C1 segment of cervical spinal cord (tissue), 14 donors: ENCODE results near the gene TMEM207.

ENCODE experiments used
- DNase-seq, 14 donors: peaks; one replicate each; lab custom pipeline; 2025; lab: John Stamatoyannopoulos, UW

The TMEM207 gene

DNA sequence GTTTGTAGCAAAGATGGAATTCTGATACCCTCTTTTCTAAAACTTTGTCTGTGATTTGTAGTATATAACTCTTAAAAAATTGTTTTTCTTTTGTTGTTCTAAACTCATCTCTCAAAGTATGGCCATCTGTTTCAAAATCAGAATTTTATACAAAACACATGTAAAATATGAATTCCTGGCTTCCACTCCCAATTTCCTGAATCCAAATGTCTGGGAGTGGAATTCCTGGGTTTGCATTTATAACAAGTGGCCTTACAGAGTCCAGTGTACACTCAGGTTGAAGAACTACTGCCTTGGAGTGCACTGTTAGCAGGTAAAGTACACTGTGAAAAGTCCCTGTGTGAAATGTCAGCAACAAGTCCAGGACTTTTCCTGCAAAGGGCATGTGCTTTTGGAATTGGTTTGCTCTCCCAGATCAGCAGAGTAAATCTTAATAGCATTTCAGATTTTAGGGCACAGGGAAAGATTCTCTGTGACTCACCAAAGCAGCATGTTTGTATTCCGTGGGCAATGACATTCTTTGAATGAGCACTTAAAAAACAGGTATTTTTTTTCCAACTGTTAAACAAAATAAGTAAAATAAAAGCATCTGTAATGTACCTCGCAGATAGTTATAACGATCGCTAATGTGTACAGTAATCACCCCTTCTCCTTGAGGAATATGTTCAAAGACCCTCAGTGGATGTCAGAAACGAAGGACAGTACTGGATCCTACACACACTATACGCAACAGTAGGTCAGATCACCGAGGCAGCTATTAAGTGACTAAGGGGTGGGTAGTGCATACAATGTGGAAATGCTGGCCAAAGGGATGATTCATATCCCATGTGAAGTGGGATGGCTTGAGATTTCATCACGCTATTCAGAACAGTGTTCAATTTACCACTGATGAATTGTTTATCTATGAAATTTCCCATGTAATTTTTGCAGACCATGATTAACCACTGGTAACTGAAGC, 63.7 kb downstream of the TMEM207 start:
- DNase-seq: no peak

DNA sequence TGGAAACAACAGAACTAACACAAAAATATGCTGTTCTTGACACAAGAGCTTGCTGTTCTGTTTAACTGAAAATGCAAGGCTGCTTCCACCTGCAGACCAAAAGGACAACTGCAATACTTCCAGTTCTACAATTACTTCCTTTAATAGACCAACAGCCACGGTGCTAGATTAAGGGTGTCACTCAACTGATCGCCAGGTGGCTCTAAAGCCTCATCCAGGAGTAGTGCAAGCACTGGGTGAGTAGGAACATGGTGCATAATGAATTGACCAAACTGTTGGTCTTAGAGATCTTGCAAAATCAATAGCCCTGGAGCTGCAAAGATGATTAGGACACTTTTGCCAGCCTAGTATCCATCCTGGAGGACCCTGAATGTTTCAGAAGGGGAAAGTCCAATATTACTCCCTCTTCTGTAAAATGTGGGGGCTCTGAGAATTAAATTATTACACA, 65.4 kb downstream of the TMEM207 start:
- no peak for DNase-seq

DNA sequence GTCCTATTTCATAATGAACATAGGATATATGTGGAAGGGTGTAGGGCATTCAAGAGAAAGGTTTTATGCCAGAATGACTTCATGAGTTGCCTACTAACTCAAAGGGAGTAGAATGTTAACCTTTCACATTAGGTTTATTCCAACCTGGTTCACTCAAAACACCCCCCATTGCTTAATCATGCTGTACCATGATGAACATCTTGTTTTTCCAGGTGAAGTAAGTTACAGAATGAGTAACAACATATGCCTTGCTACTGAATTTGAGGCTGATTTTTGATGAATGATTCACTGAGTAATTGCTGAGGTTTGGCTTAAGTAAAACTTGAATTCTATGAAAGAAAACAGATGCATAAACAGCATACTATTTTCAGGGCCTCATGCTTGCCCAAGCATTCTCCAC, 67.6 kb downstream of the TMEM207 start:
- no peak for DNase-seq

DNA sequence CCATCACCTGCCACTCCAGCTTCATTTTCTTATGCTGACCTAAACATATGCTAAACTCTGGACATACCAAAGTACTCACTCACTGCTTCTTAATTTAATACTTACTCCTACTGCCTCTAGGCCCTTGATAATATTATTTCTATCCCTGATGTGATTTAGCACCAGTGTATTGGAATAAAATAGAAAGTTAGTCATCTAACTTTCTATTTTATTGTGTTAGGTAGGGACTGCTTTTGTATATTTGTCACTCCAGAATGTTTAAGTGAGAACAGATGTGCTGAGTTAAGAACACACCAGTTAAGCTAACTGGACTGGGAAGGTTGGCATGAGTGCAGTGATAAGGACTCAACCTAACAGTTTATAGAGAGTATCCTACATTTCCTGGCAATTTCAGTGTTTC, 68.3 kb downstream of the TMEM207 start:
- DNase-seq: no peak

DNA sequence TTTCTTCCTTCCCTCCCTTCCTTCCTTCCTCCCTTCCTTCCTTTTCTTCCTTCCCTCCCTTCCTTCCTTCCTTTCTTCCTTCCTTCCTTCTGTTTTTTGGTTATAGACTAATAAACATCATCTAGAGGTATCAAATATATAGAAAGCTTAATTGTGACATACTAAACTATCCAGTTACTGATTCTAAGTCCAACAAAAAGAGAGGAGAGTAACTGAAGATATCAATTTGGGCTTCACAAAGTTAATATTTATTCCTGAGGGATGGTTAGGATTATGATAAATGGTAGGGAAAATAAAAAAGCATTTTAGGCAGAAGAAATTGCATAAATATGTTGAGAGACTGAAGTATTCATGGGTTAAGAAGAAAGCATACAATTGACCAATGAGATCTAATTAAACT, 69.5 kb downstream of the TMEM207 start:
- no peak for DNase-seq
